AG09319 (cell line): ENCODE data around the gene MORN1.
"Not testable (repeated sequence)": the region's sequence is repeated elsewhere in the genome, so short reads cannot be mapped to it uniquely, and the experiment has no call there.

Source experiments
- DNase-seq: peaks from one replicate; pipeline ENCODE4 v3.0.0-alpha.2; 2010; ENCODE audit warnings: low read depth; ENCODE audit errors: extremely low read depth
- CTCF ChIP-seq: IDR thresholded peaks from 2 replicates; pipeline ENCODE4 v1.5.1; 2011; ENCODE audit warnings: low read depth, mild to moderate bottlenecking, inconsistent platforms, low read length, moderate library complexity

MORN1 gene

DNA sequence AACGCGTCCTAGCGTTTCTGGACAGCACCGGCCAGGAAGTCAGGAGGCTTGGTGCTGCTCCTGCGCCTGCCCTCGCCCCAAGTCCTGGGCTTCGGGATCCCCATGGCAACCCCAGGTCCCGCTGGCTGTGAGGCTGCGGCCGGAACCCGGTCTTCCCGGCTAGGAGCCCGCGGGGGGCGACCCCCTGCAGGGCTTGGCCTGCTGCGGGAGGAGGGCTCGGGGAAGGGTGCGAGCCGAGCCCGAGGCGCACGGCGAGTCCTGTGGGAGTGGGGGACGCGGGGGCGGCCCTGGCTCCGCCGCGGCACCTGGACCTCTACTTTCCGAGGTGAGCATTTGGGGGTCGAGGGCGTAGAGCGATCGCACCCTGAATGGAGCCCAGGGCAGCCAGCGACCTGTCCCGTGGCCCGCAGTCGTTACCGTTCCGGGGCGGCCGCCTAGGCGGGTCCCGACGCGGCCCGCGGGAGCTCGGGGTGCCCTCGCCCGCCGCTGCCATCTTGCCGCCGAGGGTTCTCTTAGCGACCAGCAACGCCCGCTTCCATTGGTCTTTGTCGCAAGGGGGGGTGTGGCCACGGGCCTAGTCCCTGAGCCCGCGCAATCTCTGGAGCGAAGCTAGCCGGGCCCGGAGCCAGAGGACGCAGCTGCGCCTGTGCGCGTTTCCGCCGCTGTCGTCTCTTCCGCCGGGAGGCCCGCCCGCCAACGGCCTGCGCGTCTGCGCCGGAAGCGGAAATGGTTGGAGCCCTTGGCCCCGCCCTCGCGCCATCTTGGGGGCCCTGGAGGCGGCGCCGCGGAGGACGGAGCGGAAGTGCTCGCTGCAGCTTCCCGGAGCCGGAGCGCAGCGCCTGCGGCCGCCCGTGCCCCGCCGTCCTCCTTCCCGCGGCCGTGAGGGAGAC lies at the start of gene MORN1, which contains the start of gene RER1:
MORN1 (minus strand) TSS at position 514 of the 890 bp plus-strand sequence; CDS start at position 493, 21 bp downstream.
RER1 (plus strand) TSS at position 801 of the 890 bp plus-strand sequence. CDS start 3,950 bp downstream, outside the sequence.
- TF ChIP-seq CTCF = no peak

DNA sequence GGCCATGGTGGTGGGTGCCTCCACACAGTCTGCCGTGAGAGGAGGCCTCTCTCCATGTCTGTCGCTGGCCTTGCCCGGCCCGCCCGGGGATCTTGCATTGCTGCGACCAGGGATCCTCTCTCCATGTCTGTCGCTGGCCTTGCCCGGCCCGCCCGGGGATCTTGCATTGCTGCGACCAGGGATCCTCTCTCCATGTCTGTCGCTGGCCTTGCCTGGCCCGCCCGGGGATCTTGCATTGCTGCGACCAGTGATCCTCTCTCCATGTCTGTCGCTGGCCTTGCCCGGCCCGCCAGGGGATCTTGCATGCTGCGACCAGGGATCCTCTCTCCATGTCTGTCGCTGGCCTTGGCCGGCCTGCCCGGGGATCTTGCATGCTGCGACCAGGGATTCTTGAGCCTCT lies 49.0 kb upstream of the MORN1 start:
- not testable (repeated sequence) for DNase-seq

More for the DNA sequence above, at the start of gene MORN1, which contains the start of gene RER1:
- DNase-seq = peak; percentile 96

DNA sequence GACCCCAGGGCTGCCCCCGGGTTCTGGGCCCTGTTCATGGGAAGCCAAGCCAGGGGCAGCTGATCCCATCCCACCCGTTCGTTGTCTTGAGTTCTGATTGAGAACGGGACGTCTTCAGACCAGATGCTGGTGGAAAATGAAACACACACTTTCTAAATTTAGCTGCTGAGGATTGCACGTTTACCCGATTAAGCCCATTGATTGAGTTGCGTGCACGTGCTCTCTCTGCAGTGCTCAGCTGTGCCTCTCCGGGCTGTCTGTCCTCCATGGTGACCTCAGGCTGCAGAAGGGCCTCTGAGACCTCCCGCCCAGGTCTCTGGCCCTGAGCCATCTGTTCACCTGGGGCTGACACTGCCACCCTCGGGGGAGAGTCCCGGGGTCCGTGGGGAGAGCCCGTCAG lies 48.0 kb upstream of the MORN1 start:
- no peak for DNase-seq
- TF ChIP-seq CTCF = no peak

DNA sequence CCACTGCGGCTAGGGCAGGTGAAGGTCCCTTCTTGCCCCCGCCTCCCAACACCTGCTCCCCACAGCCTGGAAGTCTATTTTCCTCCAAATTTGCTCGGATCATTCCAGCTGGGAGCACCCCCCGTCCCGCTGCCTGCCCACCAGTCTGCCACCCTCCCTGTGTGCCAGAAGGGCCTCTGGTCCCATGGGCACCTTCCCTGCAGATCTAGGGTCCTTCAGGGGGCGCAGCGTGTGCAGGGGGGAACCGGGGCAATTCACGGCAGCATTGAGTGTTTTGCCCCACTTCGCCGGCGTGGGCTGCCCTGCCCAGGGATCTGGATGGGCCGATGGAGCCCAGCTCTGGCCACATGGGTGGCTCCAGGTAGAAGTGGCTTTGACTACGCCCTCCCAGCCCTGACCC lies 47.3 kb upstream of the MORN1 start:
- DNase-seq = no peak
- TF ChIP-seq CTCF = no peak

DNA sequence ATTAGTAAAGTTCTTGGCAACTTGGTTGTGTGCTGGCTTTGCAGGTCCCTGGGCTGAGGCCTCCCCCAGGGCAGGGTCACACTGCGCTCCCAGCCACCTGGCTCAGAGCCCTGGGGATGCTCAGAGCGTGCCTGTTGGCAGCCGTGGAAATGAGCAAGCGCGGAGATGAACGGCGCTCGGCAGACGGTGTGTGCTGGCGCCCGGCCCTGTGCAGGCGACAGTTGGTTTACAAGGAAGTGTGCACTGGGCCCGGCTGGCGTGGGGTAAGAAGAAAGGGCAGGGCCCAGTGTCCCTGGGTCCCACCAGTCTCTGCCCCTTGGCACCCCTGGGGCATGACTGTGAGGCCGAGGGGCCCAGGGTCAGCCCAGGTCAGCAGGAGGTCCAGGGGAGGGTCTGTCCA lies 46.7 kb upstream of the MORN1 start:
- no peak for DNase-seq

DNA sequence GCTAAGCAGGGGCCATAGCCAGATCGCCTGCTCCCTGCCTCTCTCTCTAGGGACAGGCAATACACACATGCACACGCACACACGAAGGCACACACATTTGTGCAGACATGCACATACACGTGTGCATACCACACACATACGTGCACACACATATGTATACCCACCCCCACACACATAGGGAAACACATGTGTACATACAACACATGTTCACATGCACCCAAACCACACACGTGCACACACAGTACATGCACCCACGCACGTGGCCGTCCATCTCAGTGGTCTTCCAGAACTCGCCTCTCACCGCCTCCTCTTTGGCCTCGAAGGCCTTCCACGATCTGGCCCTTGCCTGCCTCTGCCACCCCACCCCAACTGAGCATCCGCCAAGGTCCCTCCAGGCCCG lies 46.3 kb upstream of the MORN1 start:
- TF ChIP-seq CTCF = no peak
- DNase-seq = no peak

More for the DNA sequence above, 46.7 kb upstream of the MORN1 start:
- no peak for TF ChIP-seq CTCF

DNA sequence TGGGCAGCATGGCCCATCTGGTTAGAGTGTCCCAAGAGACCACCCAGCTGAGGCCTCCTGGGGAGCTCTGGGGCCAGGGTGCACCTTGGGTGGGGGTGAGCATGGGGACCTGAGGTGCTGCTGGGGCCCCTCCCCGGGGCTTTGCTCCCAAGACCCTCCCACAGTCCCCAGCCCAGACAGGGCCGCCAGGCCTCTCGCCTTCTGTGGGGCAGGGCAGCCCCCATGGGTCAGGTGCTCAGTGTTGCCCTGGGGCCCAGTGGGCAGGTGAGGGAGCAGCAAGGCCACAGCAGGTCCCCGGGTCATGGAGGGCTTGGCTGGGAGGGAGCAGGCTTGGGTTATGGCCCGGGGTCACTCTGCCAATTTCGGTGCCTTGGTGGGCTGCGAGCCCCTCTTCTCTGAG lies 45.5 kb upstream of the MORN1 start:
- TF ChIP-seq CTCF = no peak
- no peak for DNase-seq
